AG20443 (cell line): Measurements from ENCODE around the gene INPP5A.

ENCODE experiments used
- DNase-seq: peaks from one replicate; pipeline ENCODE4 v3.0.0; 2012; ENCODE audit warnings: low spot score, mixed read lengths

The INPP5A gene

DNA sequence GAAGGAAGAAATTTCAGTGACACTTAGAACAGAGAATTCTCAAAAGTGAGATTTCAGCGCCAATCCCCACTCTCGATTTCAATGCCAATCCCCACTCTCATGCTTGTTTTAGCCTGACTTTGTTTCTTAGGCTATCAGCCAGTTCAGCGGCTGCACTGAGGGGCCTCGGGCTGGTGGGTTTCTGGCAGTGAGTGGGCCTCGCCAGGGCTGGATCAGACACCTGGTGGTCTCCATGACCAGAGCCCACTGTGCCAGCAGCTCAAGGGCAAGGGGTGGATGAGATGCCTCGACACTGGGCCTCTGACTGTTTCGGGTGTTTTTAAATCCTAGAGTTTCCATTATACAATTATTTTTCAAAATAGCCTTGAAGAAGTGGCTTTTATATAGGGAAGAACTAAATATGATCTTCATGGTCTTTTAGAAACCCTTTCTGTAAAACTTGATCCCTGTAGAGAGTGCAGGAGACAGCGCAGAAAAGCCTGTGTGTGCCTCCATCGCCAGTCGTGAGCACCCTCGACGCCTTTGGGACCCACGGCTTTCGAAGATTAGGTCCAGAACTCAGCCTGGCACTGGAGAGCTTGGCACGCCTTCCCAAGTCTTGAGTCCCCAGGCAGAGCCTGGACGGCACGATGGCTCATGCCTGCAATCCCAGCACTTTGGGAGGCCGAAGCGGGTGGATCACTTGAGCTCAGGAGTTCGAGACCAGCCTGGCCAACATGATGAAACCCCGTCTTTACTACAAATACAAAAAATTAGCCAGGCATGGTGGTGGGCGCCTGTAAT, 76.2 kb downstream of the INPP5A start:
- no peak for DNase-seq

- no peak for DNase-seq
Observed at GRCh38 chr10:132614431-132615340, 77.1 kb downstream of the INPP5A start.

DNA sequence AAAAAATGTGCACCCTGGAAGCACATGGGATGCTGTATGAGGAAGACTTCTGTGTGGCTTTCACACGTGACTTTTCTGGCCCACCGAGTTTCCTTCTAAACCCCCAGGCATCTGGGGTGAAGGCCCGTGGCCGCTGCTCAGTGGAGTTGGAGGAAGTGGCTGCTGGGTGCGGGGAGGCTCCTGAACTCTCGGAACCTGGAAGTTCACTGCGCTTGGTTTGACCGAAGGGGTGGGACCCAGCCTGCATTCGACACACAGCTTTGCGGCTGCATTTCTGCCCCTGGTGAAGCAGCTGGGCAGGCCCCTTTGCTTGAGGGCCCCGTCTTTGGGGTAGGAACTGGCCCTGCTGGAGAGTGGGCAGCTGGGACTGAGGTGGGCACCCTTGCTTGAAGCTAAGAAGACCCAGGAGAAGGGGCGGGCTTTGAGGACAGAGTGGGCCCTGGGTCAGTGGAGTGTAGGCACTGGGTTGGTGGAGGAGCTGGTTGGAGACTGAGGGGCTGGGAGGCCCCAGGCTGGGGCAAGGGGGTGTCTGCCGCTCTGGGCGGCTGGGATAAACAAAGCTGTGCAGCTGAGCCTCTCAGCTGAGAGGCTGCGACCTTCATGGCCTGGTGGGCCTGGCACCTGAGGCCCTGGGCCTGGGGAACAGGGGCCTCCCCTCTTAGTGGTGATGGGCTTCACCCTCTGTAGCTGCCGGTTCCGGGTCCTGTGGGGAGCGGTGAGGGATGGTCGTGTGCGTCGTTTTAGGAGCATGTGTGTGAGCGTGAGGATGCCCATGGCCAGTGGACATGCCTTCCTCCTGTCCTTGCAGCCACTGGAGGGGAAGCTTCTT, 78.0 kb downstream of the INPP5A start:
- DNase-seq = no peak

GRCh38 chr10:132616170-132616995, 78.8 kb downstream of the INPP5A start:
- DNase-seq = no peak

DNA sequence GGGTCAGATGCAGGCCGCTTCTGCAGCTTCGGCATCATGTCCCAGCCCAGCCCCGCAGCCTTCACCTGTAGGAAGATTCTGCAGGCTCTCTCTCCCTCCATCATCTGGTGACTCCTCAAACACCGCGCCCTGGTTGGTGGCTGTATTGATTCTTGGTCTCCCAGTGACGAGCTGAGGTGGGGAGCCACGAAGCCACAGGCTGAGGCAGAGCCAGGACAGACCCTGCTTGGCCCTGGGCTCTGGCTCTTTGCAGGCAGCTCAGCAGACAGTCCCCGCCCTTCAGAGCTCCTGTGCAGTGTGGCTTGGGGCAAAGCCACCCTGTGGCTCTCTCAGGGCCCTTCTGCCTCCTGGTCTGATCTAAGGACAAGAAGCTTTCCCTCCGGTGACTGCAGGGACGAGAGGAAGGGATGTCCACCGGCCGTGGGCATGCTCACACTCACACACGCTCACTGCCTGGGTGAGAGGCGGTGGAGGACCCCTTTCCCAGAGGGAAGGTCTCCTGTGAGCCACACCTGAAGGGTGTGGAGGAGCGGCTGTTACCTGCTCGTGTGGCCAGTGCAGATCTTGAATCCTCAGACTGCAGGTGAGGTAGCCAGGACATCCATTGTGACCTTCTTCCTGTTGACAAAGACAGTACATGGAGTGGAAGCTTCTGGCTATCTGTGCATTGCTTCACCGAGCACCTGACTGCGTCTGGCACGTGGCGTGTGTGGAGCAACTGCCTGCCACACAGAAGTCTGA, 79.6 kb downstream of the INPP5A start:
- DNase-seq = no peak

- no peak for DNase-seq
Observed at GRCh38 chr10:132617737-132618052, 80.1 kb downstream of the INPP5A start.

DNA sequence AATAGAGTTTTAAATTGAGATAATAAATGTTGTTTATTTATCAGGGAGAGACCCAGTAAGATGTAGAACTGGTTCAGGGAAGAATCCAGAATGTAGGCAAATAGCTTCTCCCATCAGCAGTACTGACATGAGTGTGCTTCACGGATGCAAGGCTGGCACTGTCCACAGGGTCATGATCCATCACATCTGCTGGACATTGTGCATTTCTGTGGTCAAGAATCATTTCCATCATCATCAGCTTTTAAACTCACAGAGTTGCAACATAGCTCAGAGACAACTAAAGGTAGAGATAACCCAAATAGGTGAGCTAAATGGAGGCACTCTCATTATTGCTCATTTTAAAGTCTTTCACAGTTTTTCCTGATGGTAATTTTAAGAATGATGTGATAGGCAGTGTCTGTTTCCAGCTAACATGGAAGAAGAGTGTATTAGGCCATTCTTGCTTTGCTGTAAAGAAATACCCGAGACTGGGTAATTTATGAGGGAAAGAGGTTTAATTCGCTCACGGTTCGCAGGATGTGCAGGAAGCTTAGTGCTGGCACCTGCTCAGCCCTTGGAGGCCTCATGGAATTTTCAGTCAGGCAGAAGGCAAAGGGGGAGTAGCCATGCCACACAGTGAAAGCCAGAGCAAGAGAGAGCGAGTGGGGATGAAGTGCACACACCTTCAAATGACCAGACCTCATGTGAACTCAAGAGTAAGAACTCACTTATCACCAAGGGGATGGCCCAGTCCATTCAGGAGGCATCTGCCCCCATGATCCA, 80.8 kb downstream of the INPP5A start:
- DNase-seq = no peak

DNA sequence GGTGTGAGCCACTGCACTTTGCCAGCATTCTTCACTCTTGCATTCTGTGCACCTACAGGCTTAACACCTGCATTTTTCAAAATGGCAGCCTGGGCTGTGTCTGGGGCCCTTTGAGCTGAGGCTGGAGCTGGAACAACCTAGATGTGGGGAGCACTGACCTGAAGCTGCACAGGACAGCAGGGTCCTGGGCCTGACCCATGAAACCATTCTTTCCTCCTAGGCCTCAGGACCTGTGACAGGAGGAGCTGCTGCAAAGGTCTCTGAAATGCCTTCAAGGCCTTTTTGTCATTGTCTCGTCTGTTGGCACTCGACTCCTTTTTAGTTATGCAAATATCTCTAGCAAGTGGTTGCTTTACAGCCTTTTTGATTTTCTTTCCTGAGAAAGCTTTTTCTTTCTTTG, 82.3 kb downstream of the INPP5A start:
- DNase-seq = no peak

DNA sequence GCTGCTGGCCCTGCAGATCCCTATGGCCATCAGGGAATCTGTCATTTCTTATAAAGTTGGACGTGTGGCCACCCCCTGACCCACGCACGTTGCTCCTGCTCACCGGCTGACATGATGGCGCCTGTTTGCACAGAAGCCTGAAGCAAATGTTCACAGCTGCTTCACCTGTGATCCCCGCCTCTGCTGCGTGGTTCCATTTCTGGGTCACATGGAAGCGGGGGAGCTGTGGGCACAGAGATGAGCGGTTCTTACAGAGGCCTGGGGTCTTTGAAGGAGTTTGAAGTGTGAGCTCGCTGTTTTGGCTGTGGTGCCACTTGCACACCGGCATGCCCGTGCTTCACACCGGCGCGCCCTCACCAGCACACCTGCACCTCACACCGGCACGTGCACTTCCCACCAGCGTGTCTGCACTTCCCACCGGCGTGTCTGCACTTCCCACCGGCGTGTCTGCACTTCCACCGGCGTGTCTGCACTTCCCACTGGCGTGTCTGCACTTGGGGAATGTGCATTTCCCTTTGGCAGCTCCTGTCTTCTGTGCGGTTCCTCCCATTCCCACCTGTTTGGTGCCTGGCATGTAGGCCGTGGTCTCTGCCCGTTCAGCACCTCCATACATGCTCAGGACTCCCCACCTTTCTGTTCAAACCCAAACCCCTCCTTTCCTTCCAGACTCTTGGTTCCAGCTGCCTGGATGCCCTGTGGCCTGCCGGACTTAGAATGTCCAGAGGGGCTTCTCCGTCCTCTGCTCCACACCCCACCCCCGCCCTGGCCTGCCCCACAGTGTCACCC, 86.7 kb downstream of the INPP5A start:
- DNase-seq = no peak

- peak; percentile 52 for DNase-seq
Observed at GRCh38 chr10:132624847-132625471, 87.4 kb downstream of the INPP5A start.

DNA sequence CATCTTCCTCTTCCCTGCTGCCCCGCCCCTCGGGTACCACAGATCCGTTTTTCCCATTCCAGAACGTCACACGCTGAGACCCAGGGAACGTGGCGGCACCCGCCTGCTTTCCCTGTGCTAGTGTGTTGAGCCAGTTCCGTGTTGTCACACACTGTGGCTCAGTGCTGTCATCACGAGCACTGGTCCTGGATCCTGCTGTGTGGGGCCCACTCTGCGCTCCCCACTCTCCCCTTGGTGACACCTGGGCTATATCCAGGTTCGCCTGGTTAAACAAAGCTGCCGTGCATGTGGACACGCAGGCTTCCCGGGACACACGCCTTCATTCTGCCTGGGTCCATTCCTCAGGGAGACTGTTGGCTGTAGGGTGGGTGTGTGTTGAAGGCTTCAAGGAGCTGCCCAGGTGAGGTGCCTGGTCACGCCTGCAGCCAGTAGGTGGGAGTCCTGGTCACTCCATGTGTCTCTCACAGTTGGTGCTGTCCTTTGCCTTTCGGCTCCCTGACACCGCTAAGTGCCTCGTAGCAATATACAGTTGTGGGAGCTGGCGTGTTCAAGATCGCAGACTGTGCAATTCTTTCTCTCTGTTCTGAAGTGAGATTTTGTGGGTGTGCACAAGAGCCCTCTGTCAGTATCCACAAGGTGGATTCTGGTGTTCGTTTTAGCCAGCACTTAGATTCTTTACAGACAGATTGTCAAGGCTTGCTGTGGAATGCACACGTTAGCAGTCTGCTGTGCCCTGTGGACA, 88.6 kb downstream of the INPP5A start:
- DNase-seq = no peak

DNA sequence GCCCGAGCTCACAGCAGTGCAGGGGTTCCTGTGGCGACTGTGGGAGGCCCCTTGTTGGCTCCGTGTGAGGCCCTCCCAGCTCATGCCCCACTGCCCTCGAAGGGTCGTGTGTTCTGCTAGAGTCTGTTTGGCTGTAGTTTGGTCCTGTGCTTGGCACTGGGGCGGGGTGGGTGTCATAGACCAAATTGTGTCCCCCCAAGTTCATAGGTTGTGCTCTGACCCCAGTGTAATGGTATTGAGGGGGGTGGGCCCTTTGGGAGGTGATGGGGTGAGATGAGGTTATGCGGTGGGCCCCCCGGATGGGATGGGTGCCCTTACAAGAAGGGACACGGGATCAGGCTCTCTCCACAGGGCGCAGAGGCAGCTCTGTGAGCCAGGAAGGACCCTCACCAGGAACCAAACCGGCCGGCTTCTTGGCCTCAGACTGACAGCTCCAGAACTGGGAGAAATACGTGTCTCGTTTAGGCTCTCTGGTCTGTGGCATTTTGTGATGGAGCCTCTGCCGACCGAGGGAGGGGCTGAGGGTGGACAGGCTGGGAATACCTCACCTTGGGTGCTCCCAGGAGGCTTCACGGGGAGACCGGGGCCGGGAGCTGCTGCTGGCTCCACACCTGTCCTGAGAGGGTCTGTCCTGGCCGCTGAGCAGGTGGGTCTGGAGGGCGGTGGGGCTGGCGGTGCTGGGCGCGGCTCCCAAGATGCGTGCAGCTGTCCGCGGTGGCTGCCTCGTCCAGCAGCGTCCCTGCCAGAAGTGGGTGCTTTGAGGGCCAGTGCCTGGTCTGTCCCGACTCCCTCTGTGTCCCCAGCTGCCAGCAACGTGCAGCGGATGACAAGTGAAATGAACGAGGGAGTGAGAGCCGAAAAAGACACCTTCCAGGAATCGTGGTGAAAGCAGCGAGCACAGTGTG, 89.4 kb downstream of the INPP5A start:
- no peak for DNase-seq

DNA sequence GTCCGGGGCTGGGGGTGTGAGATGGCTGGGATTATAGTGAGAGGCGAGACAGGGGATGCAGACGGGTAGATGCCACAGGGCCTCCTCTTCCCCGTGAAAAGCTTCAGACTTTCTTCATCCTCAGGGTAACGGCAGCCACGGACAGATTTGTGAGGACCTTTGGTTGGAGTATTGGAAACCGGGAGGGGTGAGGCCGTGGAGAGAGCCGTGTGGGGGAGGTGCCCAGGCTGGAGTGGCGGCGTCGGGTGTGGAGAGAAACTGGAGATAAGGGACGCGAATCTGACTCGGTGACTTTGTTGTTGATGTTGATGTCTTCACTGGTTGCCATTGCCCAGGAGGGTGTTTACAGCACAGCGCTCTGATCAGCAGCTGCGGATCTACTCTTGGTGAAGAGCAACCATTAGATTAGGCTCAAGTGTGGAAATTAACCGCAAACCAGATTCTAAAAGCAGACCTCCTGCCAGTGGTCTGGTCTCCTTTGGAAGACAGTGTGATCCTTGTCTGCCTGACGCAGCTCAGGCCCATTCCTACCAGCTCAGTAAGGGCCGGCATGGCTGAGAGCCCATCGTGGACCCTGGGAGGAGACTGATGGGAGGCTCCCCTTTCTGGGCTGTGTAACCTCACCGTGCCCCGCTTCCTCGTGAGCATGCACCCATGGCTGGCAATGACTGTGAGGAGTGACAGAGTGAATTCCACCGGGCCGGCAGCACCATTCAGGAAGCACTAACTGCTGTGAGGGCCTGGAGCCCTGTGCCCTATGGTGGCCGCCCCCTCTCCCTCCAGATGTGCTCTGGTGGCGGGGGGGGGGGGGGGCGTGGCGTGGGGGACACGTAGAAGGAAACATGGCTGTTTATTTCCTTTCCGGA, 90.3 kb downstream of the INPP5A start:
- DNase-seq = peak; percentile 88

DNA sequence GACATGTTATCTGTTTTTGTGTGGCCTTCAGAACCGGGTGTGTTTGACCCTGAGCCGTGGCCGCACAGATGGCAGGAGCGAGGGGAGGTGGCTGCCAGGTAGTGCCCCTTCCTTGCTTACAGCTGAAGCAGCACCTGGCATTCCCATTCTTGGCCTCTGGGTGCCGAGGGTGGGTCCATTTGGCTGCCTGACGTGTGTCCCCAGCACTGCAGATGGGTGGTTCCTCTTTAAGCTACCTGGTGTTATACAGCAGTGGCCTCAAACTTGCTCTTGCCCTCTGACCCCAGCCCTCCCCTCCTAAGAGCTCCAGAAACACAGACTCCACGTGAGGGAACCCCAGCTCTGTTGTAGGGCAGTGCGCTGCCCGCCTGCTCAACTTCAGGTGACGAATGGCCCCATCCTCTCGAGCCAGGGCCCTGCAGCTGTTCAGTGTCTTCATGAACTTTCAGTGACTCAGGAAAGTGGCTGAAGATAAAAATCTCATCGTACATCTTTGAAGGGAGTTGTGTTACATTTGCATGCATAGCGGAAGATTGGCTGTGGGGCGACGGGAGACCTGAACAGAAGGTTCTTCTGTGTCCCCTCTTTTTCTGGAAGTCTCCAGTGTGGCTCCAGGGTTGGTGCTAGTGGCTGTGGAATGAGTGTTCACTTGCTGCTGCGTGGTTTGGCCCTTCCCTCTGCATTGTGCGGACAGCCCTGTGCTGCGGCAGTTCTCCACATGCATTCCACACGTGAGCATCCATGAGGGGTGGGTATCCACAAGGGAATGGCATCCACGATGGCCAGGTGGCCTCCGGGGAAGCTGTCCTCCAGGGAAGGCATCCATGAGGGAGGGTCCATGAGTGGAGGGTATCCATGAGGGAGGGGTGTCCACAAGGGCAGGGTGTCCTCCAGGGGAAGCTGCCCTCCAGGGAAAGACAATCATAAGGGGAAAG, 91.6 kb downstream of the INPP5A start:
- no peak for DNase-seq

- DNase-seq = no peak
Observed at GRCh38 chr10:132630156-132630555, 92.6 kb downstream of the INPP5A start.
